Calu3 (cell line): Measurements from ENCODE around the gene TMCC2. TPM values are rescaled to one million over a fixed set of nuclear protein-coding genes. Genes with fewer than 3 reads are reported as not detected.

Experiments
- BruUV-seq: library from RNA; stranded (reverse); fragments of 400-500 nt; replicated peaks from 2 replicates; lab custom pipeline; 2021; lab: Mats Ljungman, UMichigan
- CTCF ChIA-PET: fragments of 300-600 bp; sonication (Branson Sonifier 250); formaldehyde crosslinking; loops from one replicate; lab custom pipeline; 2022; ENCODE audit warnings: antibody characterized with exemption; lab: Charles Lee
- DNase-seq: peaks from one replicate; pipeline ENCODE4 v3.0.0; 2022
- H3K27ac Mint-ChIP-seq: one replicate; pipeline ENCODE4 v1.8.0; 2022; ENCODE audit warnings: mixed read lengths; ENCODE audit not compliant: unreplicated experiment
- H3K27me3 Mint-ChIP-seq: one replicate; pipeline ENCODE4 v1.8.0; 2022; ENCODE audit warnings: mixed read lengths; ENCODE audit not compliant: unreplicated experiment
- H3K36me3 Mint-ChIP-seq: one replicate; pipeline ENCODE4 v1.8.0; 2022; ENCODE audit warnings: mild to moderate bottlenecking, moderate library complexity, mixed read lengths; ENCODE audit not compliant: insufficient read depth, unreplicated experiment
- H3K4me1 Mint-ChIP-seq: one replicate; pipeline ENCODE4 v1.8.0; 2022; ENCODE audit warnings: mild to moderate bottlenecking, low read depth, mixed read lengths; ENCODE audit not compliant: unreplicated experiment
- H3K4me3 Mint-ChIP-seq: one replicate; pipeline ENCODE4 v1.8.0; 2022; ENCODE audit warnings: mild to moderate bottlenecking, low read depth, moderate library complexity, mixed read lengths; ENCODE audit not compliant: unreplicated experiment
- H3K9me3 Mint-ChIP-seq: one replicate; pipeline ENCODE4 v1.8.0; 2022; ENCODE audit warnings: low read depth, mixed read lengths; ENCODE audit not compliant: unreplicated experiment
- intact Hi-C: fragments of 100-400 bp; cut with micrococcal nuclease; formaldehyde crosslinking; loops from one replicate; pipeline ENCODE4 v1.10.0; 2022; ENCODE audit not compliant: unreplicated experiment
- total RNA-seq: library from RNA; stranded (reverse); gene quantifications from 2 replicates; pipeline ENCODE4 v1.2.3, GENCODE V29; 2022
- TF ChIP-seq, protein P1 (sequence below): fragments of 200-600 bp; IDR thresholded peaks from one replicate; pipeline ENCODE4 v1.8.0; 2022; ENCODE audit warnings: antibody characterized with exemption; ENCODE audit not compliant: unreplicated experiment

Gene TMCC2
- total RNA-seq, 1 experiment from 2014 or later: 0.33 TPM

DNA sequence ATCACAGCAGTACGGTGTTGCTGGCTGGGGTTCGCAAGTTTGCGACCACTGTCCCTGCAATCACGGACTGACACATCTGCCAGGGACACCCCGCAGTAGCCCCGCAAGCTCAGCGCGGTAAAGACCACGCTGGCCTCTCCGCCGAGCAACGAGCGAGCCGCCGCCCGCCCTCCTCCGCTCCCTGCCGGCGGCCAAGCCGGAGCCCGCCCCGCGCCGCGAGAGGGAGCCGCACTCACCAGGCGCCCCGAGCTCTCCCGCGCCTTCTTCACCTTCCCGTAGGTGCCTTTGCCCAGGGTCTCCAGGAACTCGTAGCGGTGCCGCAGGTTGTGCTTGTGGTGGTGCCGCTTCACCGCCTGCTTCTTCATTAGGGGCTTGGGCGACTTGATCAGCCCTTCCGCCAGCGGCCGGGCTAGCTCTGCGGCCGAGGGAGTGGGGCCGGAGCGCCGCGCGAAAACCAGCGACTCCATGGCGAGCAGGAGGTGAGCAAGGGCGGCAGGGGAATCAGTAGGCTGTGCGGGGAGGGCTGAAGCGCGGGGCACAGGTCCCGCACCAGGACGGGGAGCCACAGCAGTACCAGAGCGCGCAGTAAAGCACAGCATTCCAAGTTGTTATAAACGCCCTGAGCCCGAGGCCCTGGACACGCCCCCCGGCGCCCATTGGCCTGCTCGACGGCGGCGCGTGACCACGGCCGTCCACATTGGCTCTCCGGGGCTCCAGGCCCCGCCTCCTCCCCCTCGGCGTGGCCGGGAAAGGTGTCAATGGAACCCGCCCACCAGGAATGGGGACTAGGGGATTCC, 93.6 kb downstream of the TMCC2 start, which contains the start of gene NUAK2:
TSS of gene NUAK2 (minus strand) at position 584 of the 797 bp plus-strand sequence. CDS start at position 467, 117 bp downstream.
- no TSS peak for BruUV-seq
- intact Hi-C loops: loop anchor here (1.0 kb wide), 1 partner anchor 48 kb away; no protein-coding TSS in a partner anchor
- H3K4me1 Mint-ChIP-seq: peaks cover 57% of the 10 kb centered on the region

GRCh38 chr1:205321959-205322283, 94.2 kb downstream of the TMCC2 start:
- CTCF ChIA-PET: interaction anchor here (1.3 to 5.9 kb wide), 5 partner anchors 22 to 50 kb away, joined by 6 to 127 read pairs (median 11); no protein-coding TSS in a partner anchor

More for the DNA sequence above, 93.6 kb downstream of the TMCC2 start, which contains the start of gene NUAK2:
- peaks cover 25% of the 10 kb centered on the region for H3K36me3 Mint-ChIP-seq
- peak within 1 kb of the TSS; percentile 85 for H3K4me3 Mint-ChIP-seq
- DNase-seq: peak; percentile 97
- H3K9me3 Mint-ChIP-seq: no peaks in the 10 kb centered on the region
- peak within 1 kb of the TSS; percentile 6 for H3K27ac Mint-ChIP-seq
- CTCF ChIA-PET: interaction anchor here (0.7 to 5.9 kb wide), 8 partner anchors 8 to 49 kb away, joined by 3 to 127 read pairs (median 6); no protein-coding TSS in a partner anchor
- H3K27me3 Mint-ChIP-seq: peaks cover 13% of the 10 kb centered on the region
- TF ChIP-seq, protein P1, sequence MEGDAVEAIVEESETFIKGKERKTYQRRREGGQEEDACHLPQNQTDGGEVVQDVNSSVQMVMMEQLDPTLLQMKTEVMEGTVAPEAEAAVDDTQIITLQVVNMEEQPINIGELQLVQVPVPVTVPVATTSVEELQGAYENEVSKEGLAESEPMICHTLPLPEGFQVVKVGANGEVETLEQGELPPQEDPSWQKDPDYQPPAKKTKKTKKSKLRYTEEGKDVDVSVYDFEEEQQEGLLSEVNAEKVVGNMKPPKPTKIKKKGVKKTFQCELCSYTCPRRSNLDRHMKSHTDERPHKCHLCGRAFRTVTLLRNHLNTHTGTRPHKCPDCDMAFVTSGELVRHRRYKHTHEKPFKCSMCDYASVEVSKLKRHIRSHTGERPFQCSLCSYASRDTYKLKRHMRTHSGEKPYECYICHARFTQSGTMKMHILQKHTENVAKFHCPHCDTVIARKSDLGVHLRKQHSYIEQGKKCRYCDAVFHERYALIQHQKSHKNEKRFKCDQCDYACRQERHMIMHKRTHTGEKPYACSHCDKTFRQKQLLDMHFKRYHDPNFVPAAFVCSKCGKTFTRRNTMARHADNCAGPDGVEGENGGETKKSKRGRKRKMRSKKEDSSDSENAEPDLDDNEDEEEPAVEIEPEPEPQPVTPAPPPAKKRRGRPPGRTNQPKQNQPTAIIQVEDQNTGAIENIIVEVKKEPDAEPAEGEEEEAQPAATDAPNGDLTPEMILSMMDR: peak; percentile 33

More at GRCh38 chr1:205321959-205322283, 94.2 kb downstream of the TMCC2 start:
- TF ChIP-seq, protein P1: no peak
- peaks cover 51% of the 10 kb centered on the region for H3K4me1 Mint-ChIP-seq
- H3K27me3 Mint-ChIP-seq: peaks cover 19% of the 10 kb centered on the region
- H3K9me3 Mint-ChIP-seq: no peaks in the 10 kb centered on the region
- H3K36me3 Mint-ChIP-seq: peaks cover 25% of the 10 kb centered on the region
- DNase-seq: no peak
- H3K4me3 Mint-ChIP-seq: peak overlapping the region; percentile 85
- intact Hi-C loops: loop anchor here (1.0 kb wide), 1 partner anchor 49 kb away; no protein-coding TSS in a partner anchor
- no TSS peak for BruUV-seq
- H3K27ac Mint-ChIP-seq: no peak overlapping the region

Other genes starting within 250 kb of the TMCC2 start
- gene CNTN2, start 184.7 kb upstream of the TMCC2 start, total RNA-seq: not detected in 2 replicates
- 3.9 and 4.4 TPM in 2 replicates for gene TMEM81, start 143.5 kb upstream of the TMCC2 start, total RNA-seq
- 21.9 and 22.0 TPM in 2 replicates for gene RBBP5, start 106.0 kb upstream of the TMCC2 start, total RNA-seq
- 8.3 and 8.6 TPM in 2 replicates for gene DSTYK, start 16.2 kb upstream of the TMCC2 start, total RNA-seq
- gene NUAK2, start 93.8 kb downstream of the TMCC2 start, total RNA-seq: 2.6 and 3.7 TPM in 2 replicates
- not detected in 2 replicates for gene KLHDC8A, start 129.0 kb downstream of the TMCC2 start, total RNA-seq
- 15.3 and 17.2 TPM in 2 replicates for gene LEMD1, start 194.1 kb downstream of the TMCC2 start, total RNA-seq
- gene BLACAT1, start 228.1 kb downstream of the TMCC2 start, total RNA-seq: 14.2 TPM in 2 replicates